Keratinocyte (primary cell): ENCODE measurements around the gene CAPN5. TPM values are rescaled to one million over a fixed set of nuclear protein-coding genes. Genes with fewer than 3 reads are reported as not detected.

Experiments
- DNase-seq: peaks from one replicate; pipeline ENCODE4 v3.0.0-alpha.2; 2011; ENCODE audit warnings: low read depth, missing footprints, low spot score
- FAIRE-seq: peaks from 2 replicates; lab custom pipeline; 2011; peaks lifted over from hg19 to GRCh38; lab: Jason Lieb, UNC
- H2AFZ ChIP-seq: 2 replicates; pipeline ENCODE4 v1.6.0; 2012; ENCODE audit warnings: low read length, control low read depth, inconsistent platforms; ENCODE audit not compliant: control insufficient read depth
- H3K27ac ChIP-seq: 2 replicates; pipeline ENCODE4 v1.5.1; 2011; ENCODE audit warnings: low read length; ENCODE audit not compliant: control insufficient read depth, insufficient read depth
- H3K27me3 ChIP-seq: 3 replicates; pipeline ENCODE4 v1.6.0; 2011; ENCODE audit warnings: low read length; ENCODE audit not compliant: control insufficient read depth, insufficient read depth; ENCODE audit errors: extremely low read depth
- H3K36me3 ChIP-seq, 2 experiments: 2 replicates in 1 of 2; 3 replicates in 1 of 2; pipeline ENCODE4 v1.5.1; 2011; ENCODE audit warnings: low read length in 2 of 2, mild to moderate bottlenecking in 1 of 2; ENCODE audit not compliant: control insufficient read depth in 2 of 2, insufficient read depth in 2 of 2; ENCODE audit errors: extremely low read depth in 1 of 2
- H3K4me1 ChIP-seq: 3 replicates; pipeline ENCODE4 v1.5.1; 2011; ENCODE audit warnings: low read length; ENCODE audit not compliant: control insufficient read depth, insufficient read depth; ENCODE audit errors: extremely low read depth
- H3K4me2 ChIP-seq: 3 replicates; pipeline ENCODE4 v1.6.0; 2011; ENCODE audit warnings: low read depth, low read length; ENCODE audit not compliant: control insufficient read depth, insufficient read depth; ENCODE audit errors: extremely low read depth
- H3K4me3 ChIP-seq, 3 experiments: fragments of 200-600 bp in 1 of 3; sonication (generic) in 1 of 3; 2 replicates in 2 of 3; 3 replicates in 1 of 3; pipeline ENCODE4 v1.5.1; 2011 to 2016; ENCODE audit warnings: low read length in 3 of 3, mild to moderate bottlenecking in 3 of 3, control low read depth in 2 of 3, inconsistent platforms in 1 of 3, low read depth in 1 of 3, mixed read lengths in 1 of 3, mixed run types in 1 of 3, moderate library complexity in 1 of 3; ENCODE audit not compliant: control insufficient read depth in 2 of 3, insufficient read depth in 2 of 3; ENCODE audit errors: extremely low read depth in 1 of 3
- H3K79me2 ChIP-seq: 2 replicates; pipeline ENCODE4 v1.6.0; 2012; ENCODE audit warnings: low read length; ENCODE audit not compliant: control insufficient read depth, insufficient read depth
- H3K9ac ChIP-seq: 3 replicates; pipeline ENCODE4 v1.6.0; 2011; ENCODE audit warnings: low read length; ENCODE audit not compliant: control insufficient read depth, insufficient read depth; ENCODE audit errors: extremely low read depth
- H3K9me1 ChIP-seq: 3 replicates; pipeline ENCODE4 v1.6.0; 2011; ENCODE audit warnings: low read length; ENCODE audit not compliant: control insufficient read depth, insufficient read depth; ENCODE audit errors: extremely low read depth
- H3K9me3 ChIP-seq: 2 replicates; pipeline ENCODE4 v1.5.1; 2012; ENCODE audit warnings: low read depth, low read length; ENCODE audit not compliant: control insufficient read depth
- H4K20me1 ChIP-seq: 3 replicates; pipeline ENCODE4 v1.6.0; 2011; ENCODE audit warnings: low read length; ENCODE audit not compliant: control insufficient read depth, insufficient read depth; ENCODE audit errors: extremely low read depth
- CTCF ChIP-seq, 3 experiments: IDR thresholded peaks in 1 of 3; conservative IDR thresholded peaks in 1 of 3; optimal IDR thresholded peaks in 1 of 3; 2 replicates in 2 of 3; 3 replicates in 1 of 3; pipeline versions ENCODE3 to v1.5.1; 2011; ENCODE audit warnings: low read length in 3 of 3, mild to moderate bottlenecking in 3 of 3, moderate library complexity in 2 of 3, control low read depth in 1 of 3, inconsistent platforms in 1 of 3; ENCODE audit not compliant: insufficient read depth in 2 of 3; ENCODE audit errors: extremely low read depth in 1 of 3
- EZH2 ChIP-seq: IDR thresholded peaks from one replicate; pipeline ENCODE4 v1.6.1; 2012; ENCODE audit warnings: inconsistent platforms, mild to moderate bottlenecking, low read length, moderate library complexity
- dilution Hi-C: fragments of 300-500 bp; cut with MboI; formaldehyde crosslinking; loops from one replicate; pipeline ENCODE4 v1.7.0; 2020; ENCODE audit warnings: low sequenced_read_pairs; ENCODE audit not compliant: extremely low pct_ligation_motif_present
- polyA plus RNA-seq, 5 experiments: library from polyadenylated mRNA; depleted of rRNA in 3 of 5; stranded (reverse) in 3 of 5; stranded (forward) in 1 of 5; unstranded in 1 of 5; fragments of >200 nt; gene quantifications; 1 replicate in 1 of 5; 2 replicates in 3 of 5; 3 replicates in 1 of 5; pipeline versions ENCODE4 v1.2.1 to v1.2.3, GENCODE V29; 2011 to 2012; ENCODE audit warnings: missing spikeins in 2 of 5, low read depth in 1 of 5, low replicate concordance in 1 of 5

CAPN5 gene
- polyA plus RNA-seq, 1 donor (not counting 4 experiments of a cell fraction or from before 2014, with no cell fraction given): 1.2 TPM

GRCh38 chr11:77141475-77141874 lies 74.7 kb downstream of the CAPN5 start:
- H3K4me2 ChIP-seq: no peak overlapping the region
- H3K4me3 ChIP-seq: no peak overlapping the region
- peaks cover 30% of the 10 kb centered on the region for H3K27me3 ChIP-seq
- no peak overlapping the region for H3K27ac ChIP-seq
- DNase-seq (no peak), FAIRE-seq (no peak)
- no peaks in the 10 kb centered on the region for H3K9me3 ChIP-seq
- no peak overlapping the region for H2AFZ ChIP-seq
- dilution Hi-C loops: no loop called here
- H3K9ac ChIP-seq: no peak overlapping the region
- H3K79me2 ChIP-seq: no peaks in the 10 kb centered on the region
- H4K20me1 ChIP-seq: no peaks in the 10 kb centered on the region
- TF ChIP-seq CTCF (optimal IDR thresholded peaks at IDR 0.05 in 1 of 3, IDR thresholded peaks at IDR 0.05 in 1 of 3, conservative IDR thresholded peaks at IDR 0.05 in 1 of 3; ENCODE audit: extremely low read depth in 1 of 3, insufficient read depth in 2 of 3, low read length in 3 of 3) (no peak), EZH2 (no peak)
- no peaks in the 10 kb centered on the region for H3K36me3 ChIP-seq
- no peaks in the 10 kb centered on the region for H3K9me1 ChIP-seq
- H3K4me1 ChIP-seq: no peaks in the 10 kb centered on the region

GRCh38 chr11:77142091-77142975 lies 75.6 kb downstream of the CAPN5 start:
- H4K20me1 ChIP-seq: no peaks in the 10 kb centered on the region
- H3K27me3 ChIP-seq: peaks cover 32% of the 10 kb centered on the region
- no peak overlapping the region for H2AFZ ChIP-seq
- no peaks in the 10 kb centered on the region for H3K79me2 ChIP-seq
- no peaks in the 10 kb centered on the region for H3K36me3 ChIP-seq
- H3K4me3 ChIP-seq: no peak overlapping the region
- TF ChIP-seq CTCF (optimal IDR thresholded peaks at IDR 0.05 in 1 of 3, IDR thresholded peaks at IDR 0.05 in 1 of 3, conservative IDR thresholded peaks at IDR 0.05 in 1 of 3; ENCODE audit: extremely low read depth in 1 of 3, insufficient read depth in 2 of 3, low read length in 3 of 3) (no peak), EZH2 (no peak)
- DNase-seq (no peak), FAIRE-seq (no peak)
- no peak overlapping the region for H3K4me2 ChIP-seq
- H3K27ac ChIP-seq: no peak overlapping the region
- no peaks in the 10 kb centered on the region for H3K4me1 ChIP-seq
- H3K9me3 ChIP-seq: no peaks in the 10 kb centered on the region
- dilution Hi-C loops: no loop called here
- H3K9me1 ChIP-seq: no peaks in the 10 kb centered on the region
- no peak overlapping the region for H3K9ac ChIP-seq
